NB4 (cell line): ENCODE results near the gene ZNF169.
"Not testable (repeated sequence)": the region's sequence is repeated elsewhere in the genome, so short reads cannot be mapped to it uniquely, and the experiment has no call there.

ENCODE experiments used
- CTCF ChIP-seq: IDR thresholded peaks from one replicate; pipeline ENCODE4 v1.5.1; 2012; ENCODE audit warnings: low read depth, low read length
- MYC ChIP-seq: IDR thresholded peaks from 2 replicates; pipeline ENCODE4 v1.6.1; 2011; ENCODE audit warnings: low read depth, low read length
- POLR2A ChIP-seq: IDR thresholded peaks from 2 replicates; pipeline ENCODE4 v1.6.1; 2011; ENCODE audit warnings: mild to moderate bottlenecking; ENCODE audit not compliant: insufficient read length; ENCODE audit errors: extremely low read depth

DNA sequence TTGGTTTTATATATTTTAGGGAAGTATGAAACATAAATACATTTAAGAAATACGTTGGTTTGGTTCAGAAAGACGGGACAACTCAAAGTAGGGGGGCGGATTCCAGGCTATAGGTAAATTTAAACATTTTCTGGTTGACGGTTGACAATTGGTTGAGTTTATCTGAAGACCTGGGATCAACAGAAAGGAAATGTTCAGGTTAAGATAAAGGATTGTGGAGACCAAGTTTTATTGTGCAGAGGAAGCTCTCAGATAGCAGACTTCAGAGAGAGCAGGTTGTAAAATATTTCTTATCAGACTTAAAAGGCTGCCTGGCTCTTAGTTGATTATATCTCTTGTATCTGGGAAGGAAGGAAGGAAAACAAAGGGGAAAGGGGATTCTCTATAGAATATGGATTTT, 17.9 kb downstream of the ZNF169 start:
- TF ChIP-seq CTCF, MYC, POLR2A: not testable (repeated sequence)
